Bronchial epithelial cell (primary cell): ENCODE data around the gene KLHDC10. TPM values are rescaled to one million over a fixed set of nuclear protein-coding genes. Genes with fewer than 3 reads are reported as not detected.
"Not testable (repeated sequence)": the region's sequence is repeated elsewhere in the genome, so short reads cannot be mapped to it uniquely, and the experiment has no call there.

Source experiments
- DNase-seq: peaks from one replicate; pipeline ENCODE4 v3.0.0-alpha.2; 2010; ENCODE audit warnings: low read depth
- FAIRE-seq: peaks from 2 replicates; lab custom pipeline; 2011; peaks lifted over from hg19 to GRCh38; lab: Jason Lieb, UNC
- H3K27me3 ChIP-seq: 2 replicates; pipeline ENCODE4 v1.5.1; 2011; ENCODE audit warnings: low read length; ENCODE audit not compliant: control insufficient read depth, insufficient read depth
- H3K36me3 ChIP-seq: 2 replicates; pipeline ENCODE4 v1.5.1; 2011; ENCODE audit warnings: low read length; ENCODE audit not compliant: control insufficient read depth, insufficient read depth
- H3K4me3 ChIP-seq: 2 replicates; pipeline ENCODE4 v1.5.1; 2011; ENCODE audit warnings: mild to moderate bottlenecking, low read depth, low read length, control low read depth
- total RNA-seq: library from RNA; depleted of rRNA; stranded (reverse); fragments of >200 nt; gene quantifications from 2 replicates; pipeline ENCODE4 v1.2.1, GENCODE V29; 2014
- TF ChIP-seq, protein P1 (sequence below): IDR thresholded peaks from 2 replicates; pipeline ENCODE4 v1.5.1; 2011; ENCODE audit warnings: mild to moderate bottlenecking, moderate library complexity, low read length, control low read depth, inconsistent platforms; ENCODE audit not compliant: insufficient read depth, severe bottlenecking

The KLHDC10 gene
- total RNA-seq, 1 donor from 2014 or later, result 21.3 TPM

DNA sequence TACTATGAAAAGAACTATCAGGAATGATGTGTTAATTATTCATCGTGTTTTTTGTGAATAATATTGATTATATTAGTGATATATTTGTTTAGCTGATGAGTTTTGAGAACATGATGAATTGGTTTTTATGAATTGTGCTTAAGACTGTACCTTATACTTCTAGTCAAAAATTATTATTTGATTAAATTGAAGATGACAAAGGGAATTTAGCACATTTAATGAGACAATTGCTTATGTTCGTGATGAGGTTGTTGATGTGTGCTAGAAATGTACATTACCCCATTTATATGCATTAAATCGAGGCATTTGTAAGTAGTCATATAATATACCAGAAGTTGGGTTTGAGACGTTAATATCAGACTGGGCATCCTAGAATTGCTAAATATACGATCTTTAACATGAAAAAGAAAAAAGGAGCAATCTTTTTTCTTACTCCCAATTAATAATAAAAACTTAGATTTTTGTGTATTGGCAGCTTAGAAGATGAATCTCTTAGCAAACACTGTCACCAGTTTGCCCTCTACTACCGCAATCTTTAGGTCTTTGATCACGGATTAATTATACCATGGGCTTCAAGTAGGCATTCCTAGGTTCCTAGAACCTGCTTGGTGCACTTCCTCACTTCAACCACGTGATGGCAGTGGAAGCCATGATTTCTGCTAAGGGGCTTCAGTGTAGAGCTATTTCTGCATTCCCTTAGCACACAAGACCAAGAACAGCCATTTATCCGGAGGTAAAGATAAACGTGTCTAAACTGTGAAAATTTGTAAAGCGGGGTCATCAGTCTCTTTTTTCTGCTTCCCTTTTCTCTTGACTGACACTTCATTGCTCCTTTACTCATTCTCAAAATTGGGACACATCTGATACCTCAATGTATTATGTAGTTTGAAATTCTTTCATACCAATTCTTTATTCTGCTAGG is 1.6 kb downstream of the KLHDC10 start:
- H3K36me3 ChIP-seq, result no peaks in the 10 kb centered on the region
- peak; percentile 79 for DNase-seq
- TF ChIP-seq, protein P1, sequence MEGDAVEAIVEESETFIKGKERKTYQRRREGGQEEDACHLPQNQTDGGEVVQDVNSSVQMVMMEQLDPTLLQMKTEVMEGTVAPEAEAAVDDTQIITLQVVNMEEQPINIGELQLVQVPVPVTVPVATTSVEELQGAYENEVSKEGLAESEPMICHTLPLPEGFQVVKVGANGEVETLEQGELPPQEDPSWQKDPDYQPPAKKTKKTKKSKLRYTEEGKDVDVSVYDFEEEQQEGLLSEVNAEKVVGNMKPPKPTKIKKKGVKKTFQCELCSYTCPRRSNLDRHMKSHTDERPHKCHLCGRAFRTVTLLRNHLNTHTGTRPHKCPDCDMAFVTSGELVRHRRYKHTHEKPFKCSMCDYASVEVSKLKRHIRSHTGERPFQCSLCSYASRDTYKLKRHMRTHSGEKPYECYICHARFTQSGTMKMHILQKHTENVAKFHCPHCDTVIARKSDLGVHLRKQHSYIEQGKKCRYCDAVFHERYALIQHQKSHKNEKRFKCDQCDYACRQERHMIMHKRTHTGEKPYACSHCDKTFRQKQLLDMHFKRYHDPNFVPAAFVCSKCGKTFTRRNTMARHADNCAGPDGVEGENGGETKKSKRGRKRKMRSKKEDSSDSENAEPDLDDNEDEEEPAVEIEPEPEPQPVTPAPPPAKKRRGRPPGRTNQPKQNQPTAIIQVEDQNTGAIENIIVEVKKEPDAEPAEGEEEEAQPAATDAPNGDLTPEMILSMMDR, result peak; percentile 81
- no peak for FAIRE-seq
- H3K27me3 ChIP-seq, result no peaks in the 10 kb centered on the region
- H3K4me3 ChIP-seq, result peak overlapping the region; percentile 62

DNA sequence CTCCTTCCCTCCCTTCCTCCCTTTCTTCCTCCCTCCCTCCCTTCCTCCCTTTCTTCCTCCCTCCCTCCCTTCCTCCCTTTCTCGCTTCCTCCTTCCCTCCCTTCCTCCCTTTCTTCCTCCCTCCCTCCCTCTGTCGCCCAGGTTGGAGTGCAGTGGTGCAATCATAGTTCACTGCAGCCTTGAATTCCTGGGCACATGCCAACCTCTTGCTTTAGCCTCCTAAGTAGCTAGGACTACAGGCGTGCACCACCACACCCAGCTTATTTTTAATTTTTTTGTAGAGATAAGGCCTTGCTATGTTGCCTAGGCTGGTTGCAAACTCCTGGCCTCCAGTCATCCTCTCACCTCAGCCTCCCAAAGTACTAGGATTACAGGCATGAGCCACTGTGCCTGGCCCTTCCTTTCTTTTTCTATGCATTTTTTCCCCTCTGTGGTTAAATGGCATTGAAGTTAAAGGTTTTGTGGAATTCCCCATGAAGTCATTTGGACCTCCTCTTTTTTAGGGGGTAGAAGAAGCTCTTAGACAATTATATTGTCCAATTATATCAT is 9.6 kb downstream of the KLHDC10 start:
- Histone ChIP-seq H3K4me3 (no peak overlapping the region), H3K36me3 (no peaks in the 10 kb centered on the region), H3K27me3 (no peaks in the 10 kb centered on the region)
- FAIRE-seq, result no peak
- TF ChIP-seq, protein P1, result no peak
- no peak for DNase-seq

DNA sequence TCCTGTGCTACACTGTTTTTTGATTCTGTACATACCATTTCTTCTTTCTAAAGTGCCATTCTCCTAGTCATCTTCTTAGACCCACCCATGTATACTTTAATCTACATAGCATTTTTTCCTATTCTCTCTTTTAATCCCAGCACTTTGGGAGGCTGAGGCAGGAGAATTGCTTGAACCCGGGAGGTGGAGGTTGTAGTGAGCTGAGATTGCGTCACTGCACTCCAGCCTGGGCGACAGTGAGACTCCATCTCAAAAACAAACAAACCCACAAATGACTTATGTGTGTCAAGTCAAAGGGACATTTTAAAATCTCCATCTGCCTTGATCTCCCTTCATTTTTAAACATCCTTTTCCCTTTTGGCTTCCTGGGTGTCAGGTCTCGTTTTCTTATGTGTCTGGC is 13.2 kb downstream of the KLHDC10 start:
- DNase-seq, H3K36me3 ChIP-seq, H3K4me3 ChIP-seq, H3K27me3 ChIP-seq, FAIRE-seq: not testable (repeated sequence)

DNA sequence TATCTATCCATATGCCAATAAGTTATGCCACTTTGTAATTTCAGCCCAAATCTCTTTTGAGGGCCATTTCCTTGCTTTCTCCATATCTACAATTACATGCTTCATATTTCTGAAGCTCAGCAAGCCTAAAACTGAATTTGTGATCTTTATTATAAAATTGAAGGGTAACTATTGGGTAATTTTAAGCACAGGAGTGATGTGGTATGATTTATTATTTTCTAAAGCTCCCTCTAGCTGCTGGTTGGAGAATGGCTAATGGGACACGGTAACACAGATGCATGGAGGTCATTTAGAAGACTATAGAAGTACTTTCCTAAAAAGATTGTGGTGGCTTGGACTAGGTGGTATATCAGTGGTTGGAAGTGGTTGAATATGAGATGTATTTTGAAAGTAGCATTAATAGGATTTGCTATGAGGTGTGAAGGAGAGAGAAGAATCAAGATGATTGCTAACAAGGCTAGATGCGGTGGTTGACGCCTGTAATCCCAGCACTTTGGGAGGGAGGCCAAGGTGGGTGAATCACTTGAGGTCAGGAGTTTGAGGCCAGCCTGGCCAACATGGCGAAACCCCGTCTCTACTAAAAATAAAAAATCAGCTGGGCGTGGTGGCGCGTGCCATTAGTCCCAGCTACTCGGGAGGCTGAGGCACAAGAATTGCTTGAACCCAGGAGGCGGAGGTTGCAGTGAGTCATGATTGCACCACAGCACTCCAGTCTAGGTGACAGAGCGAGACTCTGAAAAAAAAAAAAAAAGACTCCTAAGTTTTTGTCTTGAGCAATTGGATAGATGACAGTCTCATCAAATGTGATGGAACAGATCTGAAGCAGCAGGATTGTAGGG is 13.9 kb downstream of the KLHDC10 start:
- Histone ChIP-seq H3K36me3 (no peaks in the 10 kb centered on the region), H3K4me3 (no peak overlapping the region), H3K27me3 (no peaks in the 10 kb centered on the region)
- FAIRE-seq (no peak), DNase-seq (peak; percentile 31)
- TF ChIP-seq, protein P1, result peak; percentile 25

DNA sequence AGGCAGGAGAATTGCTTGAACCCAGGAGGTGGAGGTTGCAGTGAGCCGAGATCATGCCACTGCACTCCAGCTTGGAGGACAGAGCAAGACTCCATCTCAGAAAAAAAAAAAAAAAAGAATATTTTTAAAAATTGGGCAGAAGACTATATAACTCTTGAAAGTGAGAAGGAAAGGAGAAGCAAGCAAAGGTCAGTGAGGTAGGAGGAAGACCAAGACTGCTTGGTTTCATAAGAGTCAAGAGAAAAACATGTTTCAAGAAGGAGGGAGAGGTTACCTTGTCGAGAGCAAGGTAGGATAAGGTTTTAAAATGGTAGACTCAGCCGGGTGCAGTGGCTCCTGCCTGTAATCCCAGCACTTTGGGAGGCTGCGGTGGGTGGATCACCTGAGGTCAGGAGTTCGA is 14.9 kb downstream of the KLHDC10 start:
- H3K4me3 ChIP-seq, H3K36me3 ChIP-seq, H3K27me3 ChIP-seq, FAIRE-seq, DNase-seq: not testable (repeated sequence)

DNA sequence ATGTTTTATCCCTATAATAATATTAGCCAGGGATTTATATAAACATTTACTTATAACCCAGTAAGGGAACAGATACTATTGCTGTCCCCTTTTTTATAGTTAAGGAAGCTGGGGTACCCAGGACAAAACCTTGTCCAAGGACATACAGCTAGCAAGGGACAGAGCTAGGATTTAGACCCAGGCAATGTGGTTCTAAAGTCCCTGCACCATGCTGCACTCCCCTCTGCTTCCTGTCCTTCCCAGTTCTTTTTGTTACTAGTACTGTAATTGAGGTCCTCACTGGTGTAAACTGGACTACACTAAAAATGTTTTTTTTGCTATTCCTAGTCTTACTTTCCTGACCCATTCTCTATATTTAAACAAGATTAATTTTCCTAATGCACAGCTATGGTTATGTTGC is 16.6 kb downstream of the KLHDC10 start:
- TF ChIP-seq, protein P1, result no peak
- no peak for FAIRE-seq
- H3K4me3 ChIP-seq, result no peak overlapping the region
- no peaks in the 10 kb centered on the region for H3K36me3 ChIP-seq
- no peak for DNase-seq
- H3K27me3 ChIP-seq, result no peaks in the 10 kb centered on the region
